K562 (cell line): ENCODE measurements around the gene LPAR3. TPM values are rescaled to one million over a fixed set of nuclear protein-coding genes. Genes with fewer than 3 reads are reported as not detected.

Experiments used
- CHD7 ChIP-seq: fragments of 200-600 bp; sonication (generic); IDR thresholded peaks from one replicate; pipeline ENCODE4 v1.6.1; 2012; ENCODE audit warnings: mild to moderate bottlenecking, low read depth, low read length, inconsistent platforms
- ETS1 ChIP-seq: conservative IDR thresholded peaks from 2 replicates; pipeline ENCODE4 v1.6.1; 2011; ENCODE audit warnings: low read depth, mild to moderate bottlenecking, low read length; ENCODE audit not compliant: control insufficient read depth
- HDAC3 ChIP-seq: fragments of 450-650 bp; IDR thresholded peaks from 2 replicates; pipeline ENCODE4 v1.6.1; 2018; ENCODE audit warnings: borderline replicate concordance, mild to moderate bottlenecking, moderate library complexity; ENCODE audit not compliant: partially characterized antibody
- NFRKB ChIP-seq: fragments of 450-650 bp; IDR thresholded peaks from 2 replicates; pipeline ENCODE4 v1.6.1; 2016; ENCODE audit warnings: low read depth
- RBM15 ChIP-seq: fragments of 200-400 bp; formaldehyde crosslinking; IDR thresholded peaks from 2 replicates; pipeline ENCODE4 v1.6.1; 2018; ENCODE audit warnings: mild to moderate bottlenecking, low read length, moderate library complexity; ENCODE audit not compliant: insufficient read depth
- ZBTB9 ChIP-seq: fragments of 450-650 bp; formaldehyde crosslinking; IDR thresholded peaks from 2 replicates; pipeline ENCODE4 v1.4.0; 2020; ENCODE audit warnings: mild to moderate bottlenecking, moderate library complexity
- ZC3H8 ChIP-seq: fragments of 450-650 bp; IDR thresholded peaks from 2 replicates; pipeline ENCODE4 v1.6.1; 2017
- polyA plus RNA-seq, 8 experiments: library from polyadenylated mRNA; depleted of rRNA in 4 of 8; stranded (reverse) in 5 of 8; unstranded in 3 of 8; fragments of >200 nt; fragmentation: Nextera tagmentation in 2 of 8; fragmentation: Illumina TruSeq in 1 of 8; extraction: Ambion mirVana in 2 of 8; extraction: Trizol in 1 of 8; gene quantifications; 2 replicates each; pipeline versions ENCODE4 v1.2.1 to v1.2.3, GENCODE V29; 2011 to 2014; ENCODE audit warnings: inconsistent platforms in 1 of 8, missing spikeins in 1 of 8
- total RNA-seq, 7 experiments: library from RNA; depleted of rRNA in 6 of 7; stranded (reverse); fragments of >200 nt in 6 of 7; fragmentation: Illumina TruSeq in 2 of 7; extraction: Trizol in 2 of 7; gene quantifications; 2 replicates each; pipeline versions ENCODE4 v1.2.1 to v1.2.3, GENCODE V29; 2011 to 2021; ENCODE audit warnings: low replicate concordance in 1 of 7
- TF ChIP-seq, protein P1 (sequence below): fragments of 250-450 bp; sonication (Bioruptor Pico); IDR thresholded peaks from 2 replicates; pipeline ENCODE4 v1.4.0; 2020; ENCODE audit warnings: mild to moderate bottlenecking, moderate library complexity, borderline replicate concordance

The LPAR3 gene
- total and polyA plus RNA-seq, 9 of the 15 experiments (the other 6 are each of a cell fraction or from before 2014, with no cell fraction given), result 0.11 TPM; not detected in 8

GRCh38 chr1:84918726-84919336 is 25.8 kb upstream of the LPAR3 start (continued):
- no peak for TF ChIP-seq CHD7
- TF ChIP-seq NFRKB, result no peak
- TF ChIP-seq RBM15, result no peak
- TF ChIP-seq ZC3H8, result no peak
- TF ChIP-seq ETS1, result no peak
- no peak for TF ChIP-seq ZBTB9
- TF ChIP-seq HDAC3, result no peak
- TF ChIP-seq, protein P1, sequence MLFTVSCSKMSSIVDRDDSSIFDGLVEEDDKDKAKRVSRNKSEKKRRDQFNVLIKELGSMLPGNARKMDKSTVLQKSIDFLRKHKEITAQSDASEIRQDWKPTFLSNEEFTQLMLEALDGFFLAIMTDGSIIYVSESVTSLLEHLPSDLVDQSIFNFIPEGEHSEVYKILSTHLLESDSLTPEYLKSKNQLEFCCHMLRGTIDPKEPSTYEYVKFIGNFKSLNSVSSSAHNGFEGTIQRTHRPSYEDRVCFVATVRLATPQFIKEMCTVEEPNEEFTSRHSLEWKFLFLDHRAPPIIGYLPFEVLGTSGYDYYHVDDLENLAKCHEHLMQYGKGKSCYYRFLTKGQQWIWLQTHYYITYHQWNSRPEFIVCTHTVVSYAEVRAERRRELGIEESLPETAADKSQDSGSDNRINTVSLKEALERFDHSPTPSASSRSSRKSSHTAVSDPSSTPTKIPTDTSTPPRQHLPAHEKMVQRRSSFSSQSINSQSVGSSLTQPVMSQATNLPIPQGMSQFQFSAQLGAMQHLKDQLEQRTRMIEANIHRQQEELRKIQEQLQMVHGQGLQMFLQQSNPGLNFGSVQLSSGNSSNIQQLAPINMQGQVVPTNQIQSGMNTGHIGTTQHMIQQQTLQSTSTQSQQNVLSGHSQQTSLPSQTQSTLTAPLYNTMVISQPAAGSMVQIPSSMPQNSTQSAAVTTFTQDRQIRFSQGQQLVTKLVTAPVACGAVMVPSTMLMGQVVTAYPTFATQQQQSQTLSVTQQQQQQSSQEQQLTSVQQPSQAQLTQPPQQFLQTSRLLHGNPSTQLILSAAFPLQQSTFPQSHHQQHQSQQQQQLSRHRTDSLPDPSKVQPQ (CRISPR knock-in tag), result no peak
